HPDE6-E6E7 (cell line): Measurements from ENCODE around the gene AGMO.

Source experiments
- DNase-seq: peaks from one replicate; pipeline ENCODE4 v3.0.0; 2011; ENCODE audit warnings: missing footprints; ENCODE audit errors: extremely low spot score

The AGMO gene

DNA sequence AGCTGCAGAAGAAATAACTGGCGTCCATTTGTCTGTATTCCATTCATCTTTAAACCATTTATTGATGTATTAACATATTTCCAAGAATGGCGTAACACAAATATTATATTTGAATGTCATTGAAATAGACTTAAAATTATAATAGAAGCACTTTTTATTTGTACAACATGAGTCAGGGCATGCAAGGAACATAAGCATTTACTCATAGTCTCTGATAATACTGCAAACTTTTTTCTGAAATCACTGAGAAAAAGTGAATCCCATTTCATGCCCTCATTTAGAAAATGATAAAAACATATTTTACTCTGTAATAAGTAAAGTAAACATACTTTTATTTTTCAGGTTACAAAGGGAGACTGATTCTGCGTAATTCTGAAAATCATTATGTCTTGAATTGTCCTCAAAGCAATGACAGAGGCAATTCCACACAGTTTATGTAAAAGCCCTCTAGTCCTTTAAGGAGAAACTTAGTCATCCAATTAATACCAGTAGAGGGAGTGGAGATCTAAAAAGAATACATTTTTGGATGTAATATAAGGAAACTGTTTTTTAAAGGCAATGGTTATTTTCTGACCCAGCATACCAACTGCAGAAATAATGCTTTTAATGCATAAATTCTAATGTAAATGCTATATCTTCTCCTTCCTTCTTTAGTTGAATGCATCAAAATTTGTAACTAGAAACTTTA lies 58.1 kb downstream of the AGMO start:
- DNase-seq, result no peak

DNA sequence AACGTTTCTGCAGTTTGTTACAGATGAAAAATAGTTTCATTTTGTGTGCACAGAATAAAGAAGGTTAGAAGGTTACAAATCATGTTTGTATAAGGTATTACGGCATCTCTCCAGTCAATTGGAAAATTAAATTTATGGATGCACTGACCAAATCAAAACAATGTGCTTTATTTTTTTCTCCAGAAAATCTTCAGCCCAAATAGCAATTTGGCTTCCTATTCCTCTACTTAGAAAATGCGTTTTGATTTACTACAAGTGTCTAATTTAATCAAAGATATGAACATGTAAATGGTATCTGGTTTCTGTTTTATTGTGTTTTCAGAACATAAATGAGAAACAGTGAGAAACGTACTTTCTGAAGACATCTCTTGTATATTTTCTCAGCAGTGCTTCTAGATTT lies 63.4 kb downstream of the AGMO start:
- DNase-seq, result no peak

DNA sequence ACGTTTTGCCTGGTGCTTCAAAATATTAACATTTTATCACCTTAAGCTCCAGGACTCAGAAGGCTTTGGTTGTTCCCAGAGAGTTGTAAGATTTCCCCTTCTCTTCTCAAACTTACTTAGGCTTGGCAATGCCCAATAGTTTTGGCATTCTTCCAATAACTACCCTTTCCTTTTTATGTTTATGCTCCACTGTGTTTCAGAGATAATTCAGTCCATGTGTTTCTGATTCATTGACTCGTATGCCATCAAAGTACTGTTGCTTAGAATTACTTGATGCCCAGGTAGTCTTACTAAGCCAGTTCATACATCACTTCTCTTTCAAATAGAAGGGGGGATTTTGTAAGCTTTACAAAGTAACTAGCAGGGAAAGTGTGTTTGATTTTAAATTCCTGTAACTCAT lies 66.6 kb downstream of the AGMO start:
- DNase-seq, result no peak

DNA sequence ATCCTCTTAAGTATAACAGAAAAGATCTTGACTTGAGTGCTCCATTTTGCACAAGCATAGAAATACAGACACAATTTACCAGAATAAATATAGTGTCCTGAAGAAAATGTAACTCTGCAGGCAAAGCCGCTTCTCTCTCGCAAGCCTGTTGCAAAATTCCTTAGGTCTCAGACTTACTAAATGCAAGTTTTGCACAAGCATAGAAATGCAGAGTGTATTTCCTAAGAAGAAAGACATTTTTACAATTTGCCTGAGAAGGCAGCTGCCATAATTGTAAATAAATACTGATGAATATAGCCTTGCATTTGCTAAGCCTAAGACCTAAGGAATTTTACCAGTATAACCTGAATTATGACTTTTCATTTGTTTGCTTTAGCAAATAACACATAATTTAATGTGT lies 67.1 kb downstream of the AGMO start:
- no peak for DNase-seq

DNA sequence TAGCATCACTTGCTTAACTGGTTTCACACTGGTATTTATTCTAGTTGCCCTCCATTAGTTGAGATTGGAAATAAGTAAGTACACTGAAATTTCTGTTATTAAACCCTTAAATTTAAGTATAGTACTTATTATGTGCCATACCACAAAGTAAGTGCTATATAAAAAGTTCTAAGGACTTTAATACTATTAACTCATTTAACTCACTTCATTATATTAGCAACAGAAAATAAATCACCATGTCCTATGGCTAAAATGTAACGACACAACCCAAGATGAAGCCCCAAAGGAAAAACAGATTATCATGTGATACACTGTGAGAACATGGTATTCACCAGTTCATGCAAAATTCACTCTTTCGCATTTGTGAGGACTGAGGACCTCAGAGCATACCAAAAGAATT lies 70.5 kb downstream of the AGMO start:
- no peak for DNase-seq

DNA sequence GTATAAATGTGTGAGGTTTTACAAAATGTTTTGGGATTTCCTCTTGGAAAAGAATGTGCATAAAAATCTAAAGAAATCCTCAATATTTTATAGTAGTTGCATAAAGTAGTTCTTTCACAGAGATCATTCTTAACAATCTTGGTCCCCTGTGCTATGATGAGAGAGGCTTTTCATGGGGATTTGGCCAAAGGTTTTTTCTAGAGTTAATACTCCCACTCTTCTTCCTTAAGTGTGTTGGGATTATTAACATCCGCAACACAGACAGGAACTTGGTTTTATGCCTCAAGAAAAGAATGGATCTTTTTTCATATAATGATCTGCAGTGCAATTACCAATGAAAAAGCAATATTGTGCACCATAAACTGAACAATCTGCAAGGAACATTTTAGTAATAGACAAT lies 71.5 kb downstream of the AGMO start:
- DNase-seq, result no peak

DNA sequence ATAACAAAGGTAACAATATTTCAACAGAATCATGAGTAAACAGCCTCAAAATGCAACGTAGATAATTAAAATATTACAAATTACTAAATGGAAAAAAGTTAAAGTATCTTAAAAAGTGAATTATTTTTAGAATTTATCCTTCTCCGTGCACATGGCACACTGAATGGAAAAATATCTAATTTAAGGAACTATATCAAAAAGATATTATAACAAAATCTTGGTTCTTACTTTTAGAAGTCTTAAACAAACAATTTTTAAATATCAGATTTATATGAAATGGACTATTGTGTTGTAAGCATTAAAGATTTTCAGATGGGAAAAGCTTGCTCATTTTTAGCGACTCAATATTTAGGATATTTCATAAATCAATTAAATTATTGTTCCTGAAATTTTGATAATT lies 72.0 kb downstream of the AGMO start:
- no peak for DNase-seq

DNA sequence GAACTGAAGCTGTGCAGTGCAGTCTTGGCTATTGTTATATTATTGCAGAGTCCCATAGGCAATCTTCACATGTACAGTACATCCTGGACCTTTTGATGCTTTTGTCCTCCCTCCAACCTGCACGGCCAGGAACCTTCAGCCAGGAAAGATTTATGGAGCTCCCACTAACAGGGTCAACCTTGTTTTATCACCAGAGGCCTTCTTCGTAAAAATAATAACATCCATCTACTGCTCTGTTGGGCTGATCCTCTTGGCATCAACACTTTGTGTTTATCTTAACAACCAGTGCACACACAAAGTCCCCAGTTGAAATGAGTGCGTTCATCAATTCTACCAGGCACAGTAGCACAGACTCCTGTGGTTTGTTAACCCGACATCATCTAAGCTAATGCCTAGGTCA lies 72.4 kb downstream of the AGMO start:
- DNase-seq, result no peak

DNA sequence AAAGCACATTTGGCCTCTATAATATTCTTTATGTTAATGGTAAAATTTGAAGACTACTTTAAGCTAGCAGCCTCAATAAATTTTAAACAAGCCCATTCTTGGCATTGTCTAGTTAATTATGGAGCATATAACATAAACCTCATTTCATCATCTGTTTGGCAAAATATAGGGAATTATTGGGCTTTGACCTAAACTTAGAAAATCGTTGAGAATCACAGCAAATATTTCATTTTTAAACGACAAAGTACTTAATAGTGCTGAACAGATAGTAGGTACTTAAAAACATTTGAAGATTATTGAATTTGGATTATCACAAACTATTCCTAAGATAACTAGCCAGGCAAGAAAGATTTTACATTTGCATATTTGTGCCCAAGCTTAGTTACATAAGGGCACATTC lies 73.4 kb downstream of the AGMO start:
- DNase-seq, result no peak

DNA sequence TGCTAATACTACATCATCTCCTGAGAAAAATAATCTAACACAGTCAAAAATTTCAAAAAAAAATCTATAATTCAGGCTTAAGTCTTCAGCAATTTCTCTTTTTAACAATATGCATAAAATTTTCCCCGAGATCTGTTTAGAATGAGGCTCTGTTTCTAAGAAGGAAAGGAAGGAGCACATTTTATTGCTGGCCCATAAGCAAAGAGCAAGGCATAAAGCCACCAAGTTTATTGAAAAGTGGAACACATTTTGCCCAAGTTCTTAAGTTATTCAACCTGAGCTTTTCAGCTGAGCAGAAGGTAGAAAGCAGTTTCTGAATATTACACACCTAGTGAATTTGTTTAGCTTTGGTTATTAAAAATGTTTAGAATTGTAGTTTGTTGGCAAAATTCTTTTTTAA lies 73.9 kb downstream of the AGMO start:
- no peak for DNase-seq

DNA sequence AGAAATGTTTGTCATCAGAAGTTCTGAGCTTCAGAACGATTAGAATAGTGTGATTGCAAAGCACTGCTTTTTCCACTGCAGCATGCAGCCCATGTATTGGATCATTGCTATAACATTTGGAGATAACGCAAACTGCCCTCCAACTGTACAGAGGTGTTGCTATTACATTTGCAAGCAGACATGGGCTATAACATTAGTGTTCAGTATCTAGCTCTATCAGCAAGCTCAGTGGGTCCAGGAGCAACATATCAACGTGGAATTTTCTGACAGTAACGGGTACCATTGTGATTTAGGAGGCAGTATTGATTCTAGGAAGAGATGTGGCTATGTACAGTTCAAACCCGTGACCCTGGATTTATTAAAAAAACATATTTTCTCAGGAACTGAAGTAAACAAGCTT lies 75.8 kb downstream of the AGMO start:
- DNase-seq, result no peak

DNA sequence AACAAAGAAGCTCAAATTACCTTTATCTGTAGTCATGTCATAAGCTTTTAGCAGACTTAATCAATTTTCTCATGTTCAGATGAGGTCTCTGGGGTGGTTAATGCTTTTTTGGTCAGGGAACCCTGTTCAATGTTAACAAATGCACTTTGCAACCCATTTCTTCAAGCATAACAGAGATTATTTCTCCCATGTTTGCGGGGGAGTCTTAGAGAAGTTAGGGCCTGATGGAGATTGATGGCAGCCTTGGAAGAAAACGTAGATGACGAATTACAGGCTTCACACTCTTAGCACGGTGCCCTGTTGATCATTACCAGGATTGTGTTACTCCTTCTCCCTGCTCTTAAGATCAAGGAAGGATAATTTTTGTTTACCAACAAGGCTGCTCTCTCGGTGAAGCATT lies 76.4 kb downstream of the AGMO start:
- no peak for DNase-seq

DNA sequence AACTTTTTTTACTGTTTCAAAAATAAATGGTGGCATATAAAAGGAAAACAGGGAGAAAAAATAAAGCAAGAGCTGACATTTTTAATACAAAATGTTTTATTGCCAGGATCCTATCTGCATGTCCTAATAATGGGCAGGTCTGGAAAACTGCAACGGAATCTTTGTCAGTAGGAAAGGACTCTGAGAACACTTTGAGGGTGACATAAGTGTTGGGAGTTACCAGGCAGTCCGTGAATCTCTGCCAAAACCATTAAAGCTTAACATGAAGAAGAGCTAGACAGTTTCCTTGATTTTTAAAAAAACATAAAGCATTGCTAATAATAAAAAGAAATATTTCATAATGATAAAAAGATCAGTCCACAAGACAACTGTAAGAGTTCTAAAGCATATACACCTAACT lies 80.7 kb downstream of the AGMO start:
- no peak for DNase-seq

DNA sequence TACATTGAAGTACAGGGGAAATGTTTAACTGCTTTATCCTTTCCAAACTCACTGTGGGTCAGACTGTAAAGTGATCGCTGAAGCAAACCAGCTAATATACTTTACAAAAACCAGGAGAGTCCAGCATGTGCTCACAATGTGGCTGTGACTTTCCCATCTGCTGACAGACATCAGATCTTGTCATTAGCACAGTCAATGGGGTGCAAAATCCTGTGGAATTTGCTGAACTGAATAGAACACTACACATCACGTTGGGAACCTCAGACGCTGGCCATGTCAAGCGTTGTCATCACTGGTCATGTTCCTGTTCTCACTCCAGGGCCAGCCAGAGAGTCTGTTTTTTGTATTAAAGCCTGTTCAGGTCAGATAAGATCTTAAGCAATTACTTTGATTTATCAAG lies 83.4 kb downstream of the AGMO start:
- no peak for DNase-seq

DNA sequence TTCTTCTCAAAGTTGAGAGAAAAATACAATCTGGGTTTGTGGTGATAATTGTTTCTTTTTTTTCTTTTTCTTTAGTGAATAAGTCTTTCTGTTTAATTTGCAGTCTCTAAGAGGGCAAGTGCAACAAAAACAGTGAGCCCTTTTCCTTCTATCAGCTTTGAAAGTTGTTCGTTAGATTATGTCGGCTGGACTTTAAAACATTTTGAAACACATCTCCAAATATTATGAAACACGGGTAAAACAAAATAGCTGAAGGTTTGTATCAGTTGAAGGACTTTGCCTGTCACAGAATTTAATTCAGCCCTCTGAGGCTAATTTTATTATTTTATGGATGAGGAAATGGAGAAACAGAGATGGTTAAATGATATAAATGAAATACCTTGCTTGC lies 85.3 kb downstream of the AGMO start:
- DNase-seq, result no peak

DNA sequence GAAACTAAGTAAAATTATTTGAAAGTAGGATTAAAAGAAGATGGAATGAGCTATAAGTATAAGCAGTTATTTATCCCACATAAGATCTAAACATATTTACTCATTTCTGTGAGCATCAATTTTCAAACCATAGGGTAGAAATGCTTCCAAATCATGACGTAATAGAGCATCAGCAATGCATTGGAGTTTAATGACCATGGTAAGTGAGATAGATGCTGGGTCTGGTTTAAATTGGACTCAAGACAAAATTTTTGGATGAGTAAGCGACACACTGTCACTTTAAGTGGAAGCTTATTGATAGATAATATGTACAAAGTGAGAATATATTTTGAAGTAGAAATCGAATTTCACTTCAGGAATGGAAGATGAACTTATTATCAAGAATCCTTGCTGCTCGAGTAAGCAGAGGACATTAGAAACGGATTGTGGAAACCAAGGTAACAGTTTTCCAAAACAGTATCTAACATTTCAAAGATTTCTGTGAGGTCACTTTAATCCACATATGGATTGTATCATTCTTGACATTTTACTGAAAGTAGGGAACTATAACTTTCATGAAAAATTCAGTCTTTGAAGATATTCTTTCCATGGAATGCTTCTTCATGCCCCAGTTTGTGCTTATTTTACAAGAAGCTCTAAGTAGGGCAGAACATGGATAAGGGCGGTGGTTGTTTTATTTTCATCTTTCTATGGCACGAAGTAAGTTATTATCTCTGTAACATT lies 85.8 kb downstream of the AGMO start:
- DNase-seq, result no peak

DNA sequence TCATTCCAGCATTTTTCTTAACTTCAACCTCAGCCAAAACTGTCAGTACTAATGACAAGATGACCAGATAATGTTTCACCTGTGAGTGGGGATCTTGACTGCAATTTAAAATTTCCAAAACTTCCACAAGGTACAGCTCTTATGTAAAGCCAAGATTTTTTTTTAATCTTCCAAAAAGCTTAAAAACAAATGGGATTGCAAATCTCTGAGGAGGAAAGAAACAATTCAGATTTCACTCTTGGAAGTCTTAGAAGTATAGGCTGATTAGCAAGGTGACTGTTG lies 90.2 kb downstream of the AGMO start:
- no peak for DNase-seq

DNA sequence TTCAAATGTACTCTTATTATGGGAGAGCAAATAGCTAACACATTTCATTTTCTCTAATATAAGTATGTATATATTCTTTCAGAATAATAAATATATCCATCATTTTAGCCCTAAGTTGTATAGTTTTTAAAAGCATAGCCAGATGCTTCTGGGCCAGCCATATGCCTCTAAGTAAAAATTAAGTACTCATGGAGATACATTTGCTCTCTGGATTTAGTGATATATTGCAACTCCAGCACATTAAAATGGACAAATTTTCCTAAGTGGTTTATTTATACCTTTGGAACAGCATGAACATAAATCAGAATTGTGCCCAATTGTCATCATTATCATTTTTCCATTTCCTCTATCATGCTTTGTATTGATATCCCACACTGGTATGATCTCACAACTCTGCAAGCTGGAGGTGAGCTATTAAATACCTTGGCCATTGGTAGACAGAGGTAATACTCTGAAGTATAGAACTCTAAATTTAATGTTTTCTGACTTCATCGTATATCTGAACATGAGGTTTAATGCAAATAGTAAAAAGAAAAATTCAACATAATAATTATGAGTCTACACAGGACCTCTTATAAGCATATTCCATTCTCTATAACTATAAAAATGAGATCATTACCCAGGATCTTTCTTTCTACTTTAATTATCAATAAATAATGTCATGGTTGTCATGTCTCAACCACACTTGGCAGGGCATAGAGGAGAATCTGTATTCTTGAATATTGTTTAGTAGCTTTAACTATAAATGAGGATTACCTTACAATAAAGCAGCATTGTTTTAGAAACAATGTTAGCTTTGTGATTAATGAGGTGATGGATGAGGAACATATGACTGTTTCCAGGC lies 90.8 kb downstream of the AGMO start:
- DNase-seq, result no peak

DNA sequence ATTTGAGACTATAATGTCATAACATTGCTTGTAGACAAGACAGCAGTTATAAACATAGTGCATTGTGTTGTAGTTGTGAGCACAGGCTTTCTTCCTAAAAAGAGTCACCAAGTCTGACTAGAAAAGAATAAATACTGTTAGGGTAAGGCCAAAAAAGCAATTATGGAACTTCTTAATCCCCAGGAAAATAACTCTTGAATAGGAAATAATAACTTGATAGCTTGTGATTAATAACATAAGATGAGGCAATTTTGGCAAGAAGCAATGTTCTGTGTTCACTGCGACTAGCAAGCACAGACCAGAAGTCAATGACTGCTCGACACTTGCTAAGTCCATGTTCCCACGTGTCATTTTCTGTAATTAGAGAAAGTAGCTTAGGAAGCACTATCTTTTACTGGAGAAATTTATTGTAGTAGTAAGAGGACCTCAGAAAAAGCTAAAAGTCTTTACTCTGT lies 97.1 kb downstream of the AGMO start:
- no peak for DNase-seq

DNA sequence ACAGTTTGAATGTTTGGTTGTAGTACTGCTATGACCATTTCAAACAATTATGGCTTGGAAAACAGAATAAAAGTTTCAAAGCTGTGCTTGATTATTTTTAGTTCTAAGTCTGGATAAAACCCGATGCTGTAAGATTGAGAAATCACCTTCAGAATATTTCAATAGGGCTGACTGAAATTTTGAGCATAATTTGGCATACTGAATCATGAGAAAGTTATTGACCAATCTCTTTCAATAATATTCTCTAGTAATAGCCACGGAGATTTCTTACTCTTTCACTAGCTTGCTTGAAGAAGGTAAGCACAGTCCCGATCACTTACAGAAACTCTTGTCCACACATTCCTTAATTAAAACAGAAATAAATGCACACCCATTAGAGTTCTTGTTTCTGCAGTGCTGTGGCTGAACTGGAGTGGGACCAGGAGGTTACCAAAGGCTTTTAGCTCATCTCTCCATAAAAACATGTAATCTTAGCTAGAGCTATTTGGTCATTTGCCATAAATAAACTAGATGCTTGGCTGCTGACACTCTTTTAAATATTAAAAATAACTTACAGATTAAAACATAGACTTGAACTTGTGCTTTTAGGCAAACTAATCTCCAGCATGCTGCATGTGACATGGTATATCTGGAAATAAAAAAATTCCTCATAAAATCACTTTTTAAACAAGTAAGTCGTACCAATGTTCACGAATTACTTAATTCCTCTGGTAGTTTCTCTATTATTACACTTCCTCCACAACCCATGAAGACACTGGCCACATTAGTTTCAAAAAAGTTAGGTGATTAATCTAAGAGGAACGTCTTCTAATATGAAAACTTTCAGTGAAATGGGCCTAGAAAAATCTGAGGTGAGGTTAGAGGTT lies 97.8 kb downstream of the AGMO start:
- no peak for DNase-seq

DNA sequence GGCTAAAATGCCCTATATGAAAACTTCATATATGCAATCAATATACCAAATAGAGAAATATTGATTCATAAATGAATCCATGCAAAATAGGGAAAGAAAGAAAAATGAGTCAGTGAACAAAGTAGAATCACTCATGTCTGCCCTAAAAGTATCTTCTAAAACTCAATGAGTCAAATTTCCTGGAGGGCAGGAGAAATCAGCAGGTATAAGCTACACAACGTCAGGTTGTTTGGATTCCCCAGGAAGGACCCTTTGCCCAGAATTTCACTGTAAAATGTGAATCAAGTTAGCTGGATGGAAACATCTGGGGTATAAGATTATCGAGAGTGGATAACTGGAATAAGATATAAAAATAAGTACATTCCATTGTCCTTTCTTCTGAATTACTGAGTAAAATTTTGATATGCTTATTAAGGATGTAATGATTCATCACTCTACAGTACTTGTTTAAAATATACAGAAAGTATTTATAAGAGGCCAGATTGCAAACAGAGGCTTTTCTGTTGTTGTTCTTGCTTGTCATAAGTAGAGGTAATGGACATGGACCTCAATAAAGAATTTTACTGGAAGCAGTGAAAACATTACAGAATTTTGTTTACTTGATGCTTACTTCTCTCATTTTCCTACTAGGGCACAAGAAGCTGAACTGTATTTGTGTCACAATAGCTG lies 99.0 kb downstream of the AGMO start:
- DNase-seq, result no peak

DNA sequence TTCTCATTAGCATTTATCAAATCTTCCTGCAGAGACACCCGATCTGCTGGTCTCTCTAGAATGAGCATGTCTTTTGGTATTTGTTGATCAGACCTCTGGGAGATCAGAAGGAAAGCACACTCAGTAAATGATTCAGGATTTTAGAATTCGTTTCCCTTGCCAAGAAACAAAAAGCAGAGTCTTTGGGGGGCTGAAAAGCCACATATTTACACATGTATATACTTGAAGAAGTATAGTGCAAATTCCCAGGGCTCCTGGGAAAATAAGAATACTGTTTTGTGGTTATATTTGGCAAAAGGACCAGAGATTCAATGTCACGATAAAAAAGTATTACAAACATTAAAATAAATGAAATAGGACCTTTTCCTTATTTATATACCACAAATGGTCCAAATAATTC lies 100.2 kb downstream of the AGMO start:
- peak; percentile 33 for DNase-seq
